ENCODE data around the gene GFRA1.

The GFRA1 gene

GRCh38 chr10:116223289-116223688, 49.7 kb downstream of the GFRA1 start:
- WGBS, 2 donors (ENCODE audit: extremely low coverage in 2 of 2, insufficient read length in 2 of 2, insufficient replicate concordance in 1 of 2), result no CpG with 5 or more reads among the region's 3 CpGs
- H3K27ac ChIP-seq (replicated peaks; ENCODE audit: low read length), result no peak overlapping the region
- no peak for DNase-seq (ENCODE audit: low spot score)
- H3K4me3 ChIP-seq (ENCODE audit: low read length in 2 of 2), result no peak overlapping the region
- no peaks in the 10 kb centered on the region for H3K27me3 ChIP-seq (ENCODE audit: control insufficient read depth in 3 of 3, insufficient read depth in 3 of 3, low read depth in 1 of 3, low read length in 3 of 3)
- H3K14ac ChIP-seq (ENCODE audit: low read length), result no peak overlapping the region
- H2AFZ ChIP-seq (ENCODE audit: low read length), result no peak overlapping the region
- no peak overlapping the region for H2AK5ac ChIP-seq (ENCODE audit: low read depth, low read length)
- no peak overlapping the region for H2BK15ac ChIP-seq (ENCODE audit: low read length)
- no peak overlapping the region for H2BK12ac ChIP-seq (ENCODE audit: low read length)
- H4K8ac ChIP-seq (ENCODE audit: low read depth, low read length), result no peak overlapping the region
- H4K91ac ChIP-seq (ENCODE audit: low read depth, low read length, poor library complexity), result no peak overlapping the region
- H3K4me2 ChIP-seq (ENCODE audit: insufficient read depth, low read length, poor library complexity, severe bottlenecking), result no peak overlapping the region
- H3K4ac ChIP-seq (ENCODE audit: low read length), result no peak overlapping the region
- no peak overlapping the region for H3K23ac ChIP-seq (ENCODE audit: low read depth, low read length, poor library complexity)
- H3K4me1 ChIP-seq (ENCODE audit: control insufficient read depth in 2 of 2, insufficient read depth in 1 of 2, low read depth in 1 of 2, low read length in 2 of 2), result peaks cover 0 to 9% of the 10 kb centered on the region in 2 donors
- no peak overlapping the region for H3K18ac ChIP-seq (ENCODE audit: low read length)
- no peak overlapping the region for H3K9ac ChIP-seq (ENCODE audit: low read depth, low read length, poor library complexity)
- no peaks in the 10 kb centered on the region for H3K9me3 ChIP-seq (replicated peaks in 1 of 2; ENCODE audit: control insufficient read depth in 2 of 2, insufficient read depth in 1 of 2, low read depth in 1 of 2, low read length in 2 of 2)
- H2BK5ac ChIP-seq (ENCODE audit: low read length), result no peak overlapping the region
- H3K36me3 ChIP-seq (replicated peaks in 1 of 2; ENCODE audit: control insufficient read depth in 2 of 2, insufficient read depth in 2 of 2, low read length in 2 of 2), result no peaks in the 10 kb centered on the region
- H2BK120ac ChIP-seq (ENCODE audit: low read depth, low read length), result no peak overlapping the region
- no peaks in the 10 kb centered on the region for H3K79me1 ChIP-seq (ENCODE audit: low read depth, low read length)

GRCh38 chr10:116221053-116221452, 52.0 kb downstream of the GFRA1 start:
- no peak overlapping the region for H3K4ac ChIP-seq (ENCODE audit: low read length)
- H3K36me3 ChIP-seq (replicated peaks in 1 of 2; ENCODE audit: control insufficient read depth in 2 of 2, insufficient read depth in 2 of 2, low read length in 2 of 2), result no peaks in the 10 kb centered on the region
- WGBS, 2 donors (ENCODE audit: extremely low coverage in 2 of 2, insufficient read length in 2 of 2, insufficient replicate concordance in 1 of 2), result no CpG with 5 or more reads among the region's 3 CpGs
- H2AFZ ChIP-seq (ENCODE audit: low read length), result no peak overlapping the region
- no peak overlapping the region for H3K14ac ChIP-seq (ENCODE audit: low read length)
- H3K4me1 ChIP-seq (ENCODE audit: control insufficient read depth in 2 of 2, insufficient read depth in 1 of 2, low read depth in 1 of 2, low read length in 2 of 2), result peaks cover 0 to 9% of the 10 kb centered on the region in 2 donors
- H2BK15ac ChIP-seq (ENCODE audit: low read length), result no peak overlapping the region
- no peak overlapping the region for H4K8ac ChIP-seq (ENCODE audit: low read depth, low read length)
- H3K27ac ChIP-seq (replicated peaks; ENCODE audit: low read length), result no peak overlapping the region
- H3K4me3 ChIP-seq (ENCODE audit: low read length in 2 of 2), result no peak overlapping the region
- no peak overlapping the region for H3K4me2 ChIP-seq (ENCODE audit: insufficient read depth, low read length, poor library complexity, severe bottlenecking)
- no peaks in the 10 kb centered on the region for H3K9me3 ChIP-seq (replicated peaks in 1 of 2; ENCODE audit: control insufficient read depth in 2 of 2, insufficient read depth in 1 of 2, low read depth in 1 of 2, low read length in 2 of 2)
- no peak overlapping the region for H2BK120ac ChIP-seq (ENCODE audit: low read depth, low read length)
- no peak overlapping the region for H4K91ac ChIP-seq (ENCODE audit: low read depth, low read length, poor library complexity)
- H2BK12ac ChIP-seq (ENCODE audit: low read length), result no peak overlapping the region
- H3K9ac ChIP-seq (ENCODE audit: low read depth, low read length, poor library complexity), result no peak overlapping the region
- no peak for DNase-seq (ENCODE audit: low spot score)
- no peak overlapping the region for H3K18ac ChIP-seq (ENCODE audit: low read length)
- H3K27me3 ChIP-seq (ENCODE audit: control insufficient read depth in 3 of 3, insufficient read depth in 3 of 3, low read depth in 1 of 3, low read length in 3 of 3), result no peaks in the 10 kb centered on the region
- no peaks in the 10 kb centered on the region for H3K79me1 ChIP-seq (ENCODE audit: low read depth, low read length)
- no peak overlapping the region for H2AK5ac ChIP-seq (ENCODE audit: low read depth, low read length)
- no peak overlapping the region for H2BK5ac ChIP-seq (ENCODE audit: low read length)
- H3K23ac ChIP-seq (ENCODE audit: low read depth, low read length, poor library complexity), result no peak overlapping the region

DNA sequence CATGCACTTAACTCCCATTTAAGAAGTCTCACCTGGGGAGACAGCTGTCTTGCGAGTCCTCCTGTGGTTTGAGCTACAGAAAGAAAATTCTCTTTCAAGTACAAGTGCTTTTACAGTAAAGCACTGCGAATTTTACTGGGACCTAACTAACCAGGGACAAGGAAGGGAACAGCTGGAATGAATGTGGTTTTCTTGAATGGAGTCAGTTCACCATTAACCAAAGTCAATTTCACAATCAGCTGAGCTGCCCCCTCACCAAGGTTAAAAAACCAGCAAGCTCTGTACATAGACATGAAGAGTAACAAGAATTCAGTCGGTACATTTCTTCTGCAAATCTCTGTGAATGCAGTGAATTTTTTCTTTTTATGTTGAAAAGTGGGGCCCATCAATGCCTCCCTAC, 56.3 kb downstream of the GFRA1 start:
- Histone ChIP-seq H3K9me3 (replicated peaks in 1 of 2; ENCODE audit: control insufficient read depth in 2 of 2, insufficient read depth in 1 of 2, low read depth in 1 of 2, low read length in 2 of 2) (no peaks in the 10 kb centered on the region), H3K18ac (ENCODE audit: low read length) (no peak overlapping the region), H3K4me1 (ENCODE audit: control insufficient read depth in 2 of 2, insufficient read depth in 1 of 2, low read depth in 1 of 2, low read length in 2 of 2) (peaks cover 2 to 9% of the 10 kb centered on the region in 2 donors), H4K8ac (ENCODE audit: low read depth, low read length) (no peak overlapping the region), H3K36me3 (replicated peaks in 1 of 2; ENCODE audit: control insufficient read depth in 2 of 2, insufficient read depth in 2 of 2, low read length in 2 of 2) (no peaks in the 10 kb centered on the region), H3K27me3 (ENCODE audit: control insufficient read depth in 3 of 3, insufficient read depth in 3 of 3, low read depth in 1 of 3, low read length in 3 of 3) (no peaks in the 10 kb centered on the region), H3K4ac (ENCODE audit: low read length) (no peak overlapping the region), H2BK12ac (ENCODE audit: low read length) (no peak overlapping the region), H3K4me2 (ENCODE audit: insufficient read depth, low read length, poor library complexity, severe bottlenecking) (no peak overlapping the region), H4K91ac (ENCODE audit: low read depth, low read length, poor library complexity) (no peak overlapping the region), H3K14ac (ENCODE audit: low read length) (no peak overlapping the region), H3K4me3 (ENCODE audit: low read length in 2 of 2) (no peak overlapping the region), H2AK5ac (ENCODE audit: low read depth, low read length) (no peak overlapping the region), H3K79me1 (ENCODE audit: low read depth, low read length) (no peaks in the 10 kb centered on the region), H3K23ac (ENCODE audit: low read depth, low read length, poor library complexity) (no peak overlapping the region), H3K27ac (replicated peaks; ENCODE audit: low read length) (no peak overlapping the region), H2BK120ac (ENCODE audit: low read depth, low read length) (no peak overlapping the region), H2BK5ac (ENCODE audit: low read length) (no peak overlapping the region), H2AFZ (ENCODE audit: low read length) (no peak overlapping the region), H2BK15ac (ENCODE audit: low read length) (no peak overlapping the region), H3K9ac (ENCODE audit: low read depth, low read length, poor library complexity) (no peak overlapping the region)
- no CpG with 5 or more reads among the region's 3 CpGs for WGBS, 2 donors (ENCODE audit: extremely low coverage in 2 of 2, insufficient read length in 2 of 2, insufficient replicate concordance in 1 of 2)
- no peak for DNase-seq (ENCODE audit: low spot score)

GRCh38 chr10:116215651-116216050, 57.4 kb downstream of the GFRA1 start:
- Histone ChIP-seq H3K9ac (ENCODE audit: low read depth, low read length, poor library complexity) (no peak overlapping the region), H2AK5ac (ENCODE audit: low read depth, low read length) (no peak overlapping the region), H3K27ac (replicated peaks; ENCODE audit: low read length) (no peak overlapping the region), H3K36me3 (replicated peaks in 1 of 2; ENCODE audit: control insufficient read depth in 2 of 2, insufficient read depth in 2 of 2, low read length in 2 of 2) (no peaks in the 10 kb centered on the region), H3K79me1 (ENCODE audit: low read depth, low read length) (no peaks in the 10 kb centered on the region), H4K91ac (ENCODE audit: low read depth, low read length, poor library complexity) (no peak overlapping the region), H3K27me3 (ENCODE audit: control insufficient read depth in 3 of 3, insufficient read depth in 3 of 3, low read depth in 1 of 3, low read length in 3 of 3) (no peaks in the 10 kb centered on the region), H3K23ac (ENCODE audit: low read depth, low read length, poor library complexity) (no peak overlapping the region), H3K4me2 (ENCODE audit: insufficient read depth, low read length, poor library complexity, severe bottlenecking) (no peak overlapping the region), H3K14ac (ENCODE audit: low read length) (no peak overlapping the region), H2BK120ac (ENCODE audit: low read depth, low read length) (no peak overlapping the region), H3K18ac (ENCODE audit: low read length) (no peak overlapping the region), H2AFZ (ENCODE audit: low read length) (no peak overlapping the region), H3K4me3 (ENCODE audit: low read length in 2 of 2) (no peak overlapping the region), H2BK15ac (ENCODE audit: low read length) (no peak overlapping the region), H3K4me1 (ENCODE audit: control insufficient read depth in 2 of 2, insufficient read depth in 1 of 2, low read depth in 1 of 2, low read length in 2 of 2) (peaks cover 2 to 4% of the 10 kb centered on the region in 2 donors), H4K8ac (ENCODE audit: low read depth, low read length) (no peak overlapping the region), H3K9me3 (replicated peaks in 1 of 2; ENCODE audit: control insufficient read depth in 2 of 2, insufficient read depth in 1 of 2, low read depth in 1 of 2, low read length in 2 of 2) (no peaks in the 10 kb centered on the region), H3K4ac (ENCODE audit: low read length) (no peak overlapping the region), H2BK12ac (ENCODE audit: low read length) (no peak overlapping the region), H2BK5ac (ENCODE audit: low read length) (no peak overlapping the region)
- no CpG with 5 or more reads among the region's 5 CpGs for WGBS, 2 donors (ENCODE audit: extremely low coverage in 2 of 2, insufficient read length in 2 of 2, insufficient replicate concordance in 1 of 2)
- DNase-seq (ENCODE audit: low spot score), result no peak
